Measurements from ENCODE around the gene MCCC2.
A peak's percentile ranks its signal among the peaks of the same experiment; 100 is the strongest.
"Not testable (repeated sequence)": the region's sequence is repeated elsewhere in the genome, so short reads cannot be mapped to it uniquely, and the experiment has no call there.

Gene MCCC2

DNA sequence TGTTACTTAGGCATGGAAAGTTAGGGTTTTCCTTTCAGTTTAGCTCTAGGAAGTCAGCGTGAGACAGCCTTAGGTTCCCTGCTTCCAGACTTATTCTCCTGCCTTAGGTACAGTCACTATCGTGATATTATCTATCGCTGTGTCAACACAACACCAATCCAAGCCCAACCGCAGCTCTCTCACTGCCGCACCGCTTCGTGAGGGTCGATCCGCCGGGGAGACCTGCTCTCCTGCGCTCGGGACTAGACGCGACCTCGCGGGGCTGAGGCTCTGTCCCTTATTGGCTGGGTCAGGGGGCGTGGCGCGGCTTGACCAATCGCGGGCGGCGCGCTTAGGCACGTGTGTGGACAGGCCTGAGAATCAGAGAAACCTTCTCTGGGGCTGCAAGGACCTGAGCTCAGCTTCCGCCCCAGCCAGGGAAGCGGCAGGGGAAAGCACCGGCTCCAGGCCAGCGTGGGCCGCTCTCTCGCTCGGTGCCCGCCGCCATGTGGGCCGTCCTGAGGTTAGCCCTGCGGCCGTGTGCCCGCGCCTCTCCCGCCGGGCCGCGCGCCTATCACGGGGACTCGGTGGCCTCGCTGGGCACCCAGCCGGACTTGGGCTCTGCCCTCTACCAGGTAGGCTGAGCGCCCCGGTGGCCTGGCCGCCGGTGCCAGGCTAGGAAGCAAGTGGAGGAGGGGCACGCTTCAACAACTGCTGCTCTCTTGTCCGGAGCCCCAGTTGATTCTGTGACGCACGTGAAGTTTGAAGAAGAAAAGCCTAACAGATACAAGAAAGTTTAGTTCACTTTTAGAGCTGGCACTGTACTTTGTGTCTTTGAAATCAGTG, at the start of gene MCCC2:
TSS of gene MCCC2 (plus strand) at position 400 of the 825 bp plus-strand sequence. CDS start at position 486, 86 bp downstream.
- DNase-seq (ENCODE audit: low read depth), result peak; percentile 95

DNA sequence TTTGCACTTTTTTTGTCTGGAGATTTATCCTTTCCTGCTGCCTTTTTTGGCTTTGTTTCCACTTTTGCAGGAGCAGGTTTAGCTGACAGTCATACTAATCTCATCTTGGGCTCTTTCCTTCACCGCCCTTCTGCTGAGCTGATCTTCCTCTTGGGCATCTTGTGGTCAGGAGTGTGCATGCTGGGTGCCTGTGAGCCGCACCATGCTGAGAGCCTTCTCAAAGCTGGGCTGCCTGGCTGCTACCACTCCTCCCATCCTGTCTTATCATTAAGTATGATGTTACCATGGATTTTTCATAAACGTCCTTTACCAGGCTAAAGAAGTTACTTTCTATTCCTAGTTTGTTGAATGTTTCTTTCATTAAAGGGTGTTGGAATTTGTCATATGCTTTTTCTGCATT, 49.5 kb upstream of the MCCC2 start:
- DNase-seq (ENCODE audit: low read depth), result no peak

DNA sequence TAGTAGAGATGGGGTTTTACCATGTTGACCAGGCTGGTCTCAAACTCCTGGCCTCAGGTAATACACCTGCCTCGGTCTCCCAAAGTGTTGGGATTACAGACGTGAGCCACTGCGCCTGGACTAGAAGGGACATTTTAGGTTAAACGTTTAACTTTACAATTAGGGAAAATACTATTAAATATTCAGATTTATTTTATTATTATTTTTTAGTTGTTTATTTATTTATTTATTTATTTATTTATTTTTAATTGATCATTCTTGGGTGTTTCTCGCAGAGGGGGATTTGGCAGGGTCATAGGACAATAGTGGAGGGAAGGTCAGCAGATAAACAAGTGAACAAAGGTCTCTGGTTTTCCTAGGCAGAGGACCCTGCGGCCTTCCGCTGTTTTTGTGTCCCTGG, 36.3 kb upstream of the MCCC2 start:
- DNase-seq (ENCODE audit: low read depth), result not testable (repeated sequence)

DNA sequence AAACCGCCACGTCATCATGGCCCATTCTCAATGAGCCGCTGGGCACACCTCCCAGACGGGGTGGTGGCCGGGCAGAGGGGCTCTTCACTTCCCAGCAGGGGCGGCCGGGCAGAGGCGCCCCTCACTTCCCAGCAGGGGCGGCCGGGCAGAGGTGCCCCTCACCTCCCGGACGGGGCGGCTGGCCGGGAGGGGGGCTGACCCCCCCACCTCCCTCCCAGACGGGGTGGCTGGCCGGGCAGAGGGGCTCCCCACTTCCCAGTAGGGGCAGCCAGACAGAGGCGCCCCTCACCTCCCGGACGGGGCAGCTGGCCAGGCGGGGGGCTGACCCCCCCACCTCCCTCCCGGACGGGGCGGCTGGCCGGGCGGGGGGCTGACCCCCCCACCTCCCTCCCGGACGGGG, 35.6 kb upstream of the MCCC2 start:
- DNase-seq (ENCODE audit: low read depth), result not testable (repeated sequence)

DNA sequence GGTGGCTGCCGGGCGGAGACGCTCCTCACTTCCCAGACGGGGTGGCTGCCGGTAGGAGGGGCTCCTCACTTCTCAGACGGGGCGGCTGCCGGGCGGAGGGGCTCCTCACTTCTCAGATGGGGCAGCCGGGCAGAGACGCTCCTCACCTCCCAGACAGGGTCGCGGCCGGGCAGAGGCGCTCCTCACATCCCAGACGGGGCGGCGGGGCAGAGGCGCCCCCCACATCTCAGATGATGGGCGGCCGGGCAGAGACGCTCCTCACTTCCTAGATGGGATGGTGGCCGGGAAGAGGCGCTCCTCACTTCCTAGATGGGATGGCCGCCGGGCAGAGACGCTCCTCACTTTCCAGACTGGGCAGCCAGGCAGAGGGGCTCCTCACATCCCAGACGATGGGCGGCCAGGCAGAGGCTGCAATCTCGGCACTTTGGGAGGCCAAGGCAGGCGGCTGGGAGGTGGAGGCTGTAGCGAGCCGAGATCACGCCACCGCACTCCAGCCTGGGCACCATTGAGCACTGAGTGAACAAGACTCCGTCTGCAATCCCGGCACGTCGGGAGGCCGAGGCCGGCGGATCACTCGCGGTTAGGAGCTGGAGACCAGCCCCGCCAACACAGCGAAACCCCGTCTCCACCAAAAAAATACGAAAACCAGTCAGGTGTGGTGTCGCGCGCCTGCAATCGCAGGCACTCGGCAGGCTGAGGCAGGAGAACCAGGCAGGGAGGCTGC, 35.0 kb upstream of the MCCC2 start:
- DNase-seq (ENCODE audit: low read depth), result not testable (repeated sequence)

DNA sequence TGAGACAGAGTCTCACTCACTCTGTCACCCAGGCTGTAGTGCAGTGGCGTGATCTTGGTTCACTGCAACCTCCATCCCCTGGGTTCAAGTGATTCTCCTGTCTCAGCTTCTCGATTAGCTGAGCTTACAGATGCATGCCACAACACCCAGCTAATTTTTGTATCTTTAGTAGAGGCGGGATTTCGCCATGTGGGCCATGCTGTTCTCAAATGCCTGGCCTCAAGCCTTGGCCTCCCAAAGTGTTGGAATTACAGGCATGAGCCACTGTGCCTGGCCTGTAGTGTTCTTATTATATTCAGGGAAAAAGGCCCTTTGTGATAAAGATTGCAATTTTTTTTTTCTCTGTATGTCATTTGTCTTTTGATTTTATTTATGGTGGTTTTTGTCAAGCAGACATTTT, 24.0 kb upstream of the MCCC2 start:
- no peak for DNase-seq (ENCODE audit: low read depth)

DNA sequence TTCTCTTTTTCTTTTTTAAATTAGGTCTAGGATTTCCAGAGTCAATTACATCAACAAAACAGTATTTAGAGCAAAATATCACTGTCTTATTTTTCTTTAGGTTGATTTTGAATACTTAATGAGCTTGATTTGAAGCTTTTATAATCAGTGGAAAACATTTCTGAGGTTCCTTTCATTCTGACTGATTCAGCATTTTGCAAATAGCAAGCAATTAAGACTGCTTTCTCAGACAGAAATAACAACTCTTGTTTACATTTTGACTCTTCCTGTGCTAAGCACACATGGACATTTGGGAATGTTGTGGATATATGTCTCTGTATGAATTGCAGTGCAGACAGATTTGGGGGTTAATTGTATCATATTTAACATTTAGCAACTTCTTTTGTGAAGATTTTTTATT, 22.2 kb upstream of the MCCC2 start:
- no peak for DNase-seq (ENCODE audit: low read depth)

DNA sequence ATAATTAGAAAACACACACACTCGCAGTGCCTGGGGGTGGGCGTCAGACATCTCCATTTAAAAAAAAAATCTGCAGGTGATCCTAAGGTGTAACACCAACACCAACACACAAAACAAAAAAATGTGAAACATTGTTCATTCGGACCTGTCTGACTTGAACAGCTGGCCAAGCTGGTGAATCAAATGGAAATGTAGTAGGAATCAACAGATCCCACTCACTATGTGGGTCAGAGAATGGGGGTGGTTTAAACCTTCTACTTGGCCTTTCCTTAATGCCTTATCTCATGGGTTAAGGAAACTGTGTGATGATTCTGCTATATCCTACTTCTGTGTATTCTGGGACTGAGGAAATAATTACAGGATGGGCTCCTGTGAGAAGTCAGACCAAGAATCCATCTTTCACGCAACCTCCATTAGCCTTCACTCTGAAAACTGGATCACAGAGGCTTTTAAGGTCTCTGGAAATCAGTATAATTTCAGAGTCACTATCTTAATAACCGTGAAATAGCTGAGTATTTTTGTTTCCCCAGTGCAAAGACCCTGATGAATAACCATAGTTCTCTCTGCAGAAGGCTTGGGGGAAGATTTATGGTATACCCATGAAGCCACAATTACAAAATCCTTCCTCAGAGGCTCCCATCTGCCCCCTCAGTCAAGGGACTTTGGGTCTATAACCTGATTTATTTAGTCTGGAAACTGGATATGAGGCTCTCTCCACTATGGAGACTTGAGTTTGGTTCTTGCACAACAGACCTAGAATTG, 17.2 kb upstream of the MCCC2 start:
- DNase-seq (ENCODE audit: low read depth), result no peak

DNA sequence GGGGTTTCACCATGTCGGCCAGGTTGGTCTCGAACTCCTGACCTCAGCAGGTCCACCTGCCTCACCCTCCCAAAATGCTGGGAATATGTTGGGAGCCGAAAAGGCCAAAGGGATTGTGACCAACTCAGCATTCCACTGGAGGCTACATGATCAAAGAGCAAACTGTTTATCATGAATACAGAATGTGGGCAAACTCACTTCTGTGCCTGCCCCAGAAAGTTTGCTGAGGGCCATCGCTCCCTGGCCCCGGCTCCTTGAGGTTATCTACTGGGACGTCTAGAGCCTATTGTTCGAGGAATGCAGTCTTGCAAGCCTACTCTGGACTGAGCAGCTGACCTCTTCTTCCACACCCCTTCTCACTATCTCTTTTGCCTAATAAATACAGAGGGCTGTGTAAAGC, 15.3 kb upstream of the MCCC2 start:
- not testable (repeated sequence) for DNase-seq (ENCODE audit: low read depth)

DNA sequence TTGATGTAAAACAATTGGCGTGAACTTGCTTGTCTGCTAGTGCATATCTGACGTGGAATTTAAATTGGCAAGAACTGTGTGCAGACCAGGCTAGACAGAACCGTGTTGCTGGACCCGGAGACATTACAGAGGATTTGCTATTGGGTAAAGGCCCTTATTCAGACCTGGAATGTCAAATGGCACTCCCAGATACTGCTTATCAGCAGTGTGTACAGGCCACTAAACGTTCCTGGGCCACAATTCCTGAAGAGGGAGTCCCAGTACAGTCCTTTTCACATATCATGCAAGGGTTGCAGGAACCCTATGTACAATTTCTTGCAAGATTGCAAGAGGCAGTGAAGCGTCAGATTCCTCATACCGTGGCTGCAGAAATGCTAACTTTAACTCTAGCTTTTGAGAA, 13.5 kb upstream of the MCCC2 start:
- DNase-seq (ENCODE audit: low read depth), result no peak

DNA sequence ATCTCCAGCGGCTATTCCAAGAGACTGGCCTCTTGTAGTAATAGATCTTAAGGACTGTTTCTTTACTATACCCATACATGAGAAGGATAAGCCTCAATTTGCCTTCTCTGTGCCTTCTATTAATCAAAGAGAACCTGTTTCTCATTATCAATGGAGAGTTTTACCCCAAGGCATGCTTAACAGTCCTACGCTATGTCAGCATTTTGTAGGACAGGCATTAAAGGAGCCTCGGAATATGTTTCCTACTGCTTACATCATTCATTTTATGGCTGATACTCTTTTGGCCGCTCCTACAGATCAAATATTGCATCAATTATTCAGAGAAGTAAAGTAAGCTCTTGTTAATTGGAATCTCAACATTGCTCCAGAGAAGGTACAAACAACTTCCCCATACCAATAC, 11.6 kb upstream of the MCCC2 start:
- not testable (repeated sequence) for DNase-seq (ENCODE audit: low read depth)

DNA sequence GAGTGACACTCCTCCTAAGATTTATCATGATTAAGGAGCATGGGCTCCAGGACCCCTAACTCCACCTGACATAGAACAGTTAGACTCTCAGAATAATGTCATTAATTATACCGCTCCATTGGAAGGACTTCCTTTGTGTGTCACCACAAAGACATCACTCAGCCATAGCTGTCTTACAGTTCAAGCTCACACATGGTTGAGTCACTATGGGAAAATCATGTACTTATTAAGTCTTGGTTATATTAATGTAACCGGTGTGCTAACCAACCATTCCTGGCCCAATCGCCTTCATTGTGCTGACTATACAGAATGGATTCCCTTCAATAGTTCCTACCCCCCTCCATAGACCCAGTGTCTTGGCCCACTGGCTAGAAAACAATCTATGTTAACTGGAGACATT, 10.9 kb upstream of the MCCC2 start:
- no peak for DNase-seq (ENCODE audit: low read depth)

DNA sequence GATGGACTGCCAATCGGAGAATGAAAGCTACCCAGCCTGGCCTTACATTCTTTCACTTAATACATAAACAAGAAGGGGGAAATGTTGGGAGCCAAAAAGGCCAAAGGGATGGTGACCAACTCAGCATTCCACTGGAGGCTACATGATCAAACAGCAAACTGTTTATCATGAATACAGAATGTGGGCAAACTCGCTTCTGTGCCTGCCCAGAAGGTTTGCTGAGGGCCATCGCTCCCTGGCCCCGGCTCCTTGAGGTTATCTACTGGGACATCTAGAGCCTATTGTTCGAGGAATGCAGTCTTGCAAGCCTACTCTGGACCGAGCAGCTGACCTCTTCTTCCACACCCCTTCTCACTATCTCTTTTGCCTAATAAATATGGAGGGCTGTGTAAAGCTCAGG, 9.3 kb upstream of the MCCC2 start:
- not testable (repeated sequence) for DNase-seq (ENCODE audit: low read depth)

DNA sequence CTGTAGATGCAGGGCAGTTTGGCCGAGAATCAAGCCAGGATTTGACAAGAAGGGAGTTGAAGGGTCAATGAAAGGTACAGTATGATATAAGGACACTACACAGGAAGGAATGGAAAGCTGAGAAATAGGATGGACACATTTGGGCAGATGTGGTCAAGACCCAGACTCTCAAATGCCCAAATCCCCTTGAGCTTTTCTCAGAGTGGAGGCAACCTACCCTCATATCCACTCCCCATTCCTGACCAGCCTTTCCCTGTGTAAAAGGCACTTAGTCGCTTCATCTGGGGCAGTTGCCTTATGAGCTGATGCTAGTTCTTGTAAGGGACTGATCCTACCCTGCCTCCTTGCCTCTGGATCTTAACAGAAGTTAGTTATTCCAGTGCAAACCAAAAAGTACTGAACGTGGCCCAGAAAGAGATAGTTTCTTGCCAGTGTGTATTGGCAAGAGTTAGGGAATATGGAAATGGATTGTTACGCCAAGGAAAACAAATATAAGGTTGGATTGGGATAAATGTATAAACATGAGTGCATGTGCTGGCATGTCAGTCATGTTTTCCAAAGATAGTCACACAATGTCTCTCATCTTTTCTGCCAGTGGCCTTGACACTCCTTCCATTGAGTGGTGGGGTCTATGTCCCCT, 4.1 kb upstream of the MCCC2 start:
- DNase-seq (ENCODE audit: low read depth), result no peak

DNA sequence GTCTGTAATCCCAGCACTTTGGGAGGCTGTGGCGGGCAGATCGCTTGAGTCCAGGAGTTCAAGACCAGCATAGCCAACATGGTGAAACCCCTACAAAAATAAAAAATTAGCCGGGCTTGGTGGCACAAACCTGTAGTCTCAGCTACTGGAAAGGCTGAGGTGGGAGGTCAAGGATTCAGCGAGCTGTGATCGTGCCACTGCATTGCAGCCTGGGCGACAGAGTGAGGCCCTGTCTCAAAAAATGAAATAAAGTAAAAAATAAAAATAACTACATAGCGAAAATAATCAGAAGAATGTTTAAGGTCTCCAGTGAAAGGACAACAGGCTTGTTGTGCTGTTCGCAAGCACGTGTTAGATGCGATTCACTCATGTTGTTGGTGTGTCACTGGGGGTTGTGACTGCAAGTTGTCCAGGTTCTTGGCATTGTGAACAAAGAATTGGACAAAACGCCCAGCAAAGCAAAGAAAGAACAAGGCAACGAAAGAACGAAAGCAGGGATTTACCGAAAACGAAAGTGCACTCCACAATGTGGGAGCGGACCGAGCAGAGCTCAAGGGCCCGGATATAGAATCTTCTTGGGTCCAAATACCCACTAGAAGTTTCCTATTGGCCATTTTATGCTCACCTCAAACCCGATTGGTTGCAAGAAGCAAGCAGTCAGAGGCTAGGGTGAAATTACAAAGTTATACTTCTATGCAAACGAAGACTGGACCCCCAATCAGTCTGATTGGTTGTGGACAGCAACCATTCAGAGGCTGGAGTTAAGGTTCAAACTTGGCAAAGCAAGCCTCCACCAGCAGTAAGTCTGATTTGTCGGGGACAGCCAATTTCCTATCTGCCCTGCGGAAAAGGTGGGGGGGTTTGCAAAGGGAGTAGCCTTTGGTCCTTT, 844 bp upstream of the MCCC2 start:
- no peak for DNase-seq (ENCODE audit: low read depth)

DNA sequence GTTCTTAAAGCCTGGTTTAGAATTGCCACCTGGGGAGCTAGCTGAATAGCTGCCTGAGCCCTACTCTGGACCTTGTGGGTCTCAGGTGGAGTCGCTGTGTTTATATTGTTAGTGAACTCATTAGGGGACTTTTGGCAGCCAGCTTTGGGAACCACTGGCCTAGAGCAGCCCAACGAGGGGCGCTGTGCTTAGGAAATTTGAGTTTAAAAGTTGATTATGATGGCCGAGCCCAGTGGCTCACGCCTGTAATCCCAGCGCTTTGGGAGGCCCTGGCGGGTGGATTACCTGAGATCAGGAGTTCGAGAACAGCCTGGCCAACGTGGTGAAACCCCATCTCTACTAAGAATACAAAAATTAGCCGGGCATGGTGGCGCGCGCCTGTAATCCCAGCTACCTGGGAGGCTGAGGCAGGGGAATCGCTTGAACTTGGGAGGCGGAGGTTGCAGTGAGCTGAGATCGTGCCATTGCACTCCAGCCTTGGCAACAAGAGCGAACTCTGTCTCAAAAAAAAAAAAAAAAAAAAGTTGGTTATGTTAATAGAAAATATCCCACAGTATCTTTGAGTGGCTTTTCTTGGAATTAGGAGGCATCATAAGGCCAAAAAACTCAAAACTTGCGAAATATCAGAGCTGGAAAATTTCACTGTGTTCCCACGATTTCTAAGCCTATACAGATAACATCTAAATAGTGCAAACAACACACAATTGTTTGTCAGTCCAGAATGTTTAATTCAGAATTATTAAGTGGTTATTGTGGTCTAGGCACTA, 809 bp downstream of the MCCC2 start:
- DNase-seq (ENCODE audit: low read depth), result no peak

DNA sequence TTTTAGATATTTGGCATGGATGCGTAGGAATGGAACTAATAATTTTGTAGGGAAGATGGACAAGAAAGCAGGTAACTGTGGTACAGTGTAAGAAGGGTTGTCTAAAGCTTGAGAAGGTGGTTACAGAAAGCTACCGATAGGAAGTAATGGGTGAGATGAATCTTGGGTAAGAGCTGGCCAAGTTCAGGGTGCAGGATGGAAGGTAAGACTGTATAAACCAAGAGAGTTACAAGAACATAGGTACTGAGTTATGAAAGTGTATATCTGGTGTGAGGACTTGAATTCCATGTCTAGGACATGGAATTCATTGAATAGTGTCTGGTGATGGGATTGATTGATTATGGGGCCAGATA, 1.4 kb downstream of the MCCC2 start:
- no peak for DNase-seq (ENCODE audit: low read depth)

DNA sequence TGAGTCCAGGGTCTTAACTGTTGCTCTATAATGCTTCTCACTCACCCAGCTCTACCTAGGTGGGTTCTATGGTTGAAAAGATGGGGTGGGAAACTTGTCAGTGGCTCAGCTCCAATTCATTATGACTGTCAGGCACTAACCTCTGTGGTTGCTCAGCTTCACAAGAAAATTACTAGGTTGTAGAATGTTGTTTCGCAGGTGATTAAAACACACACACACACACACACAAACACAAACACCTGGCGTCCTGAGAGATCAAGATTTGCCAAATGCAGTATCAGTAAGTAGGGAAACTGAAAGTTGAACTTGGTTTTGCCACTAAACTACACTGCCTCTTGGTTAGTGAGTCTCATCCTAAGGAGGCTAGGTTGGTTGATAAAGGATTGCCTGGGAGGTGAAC, 2.8 kb downstream of the MCCC2 start:
- DNase-seq (ENCODE audit: low read depth), result no peak

DNA sequence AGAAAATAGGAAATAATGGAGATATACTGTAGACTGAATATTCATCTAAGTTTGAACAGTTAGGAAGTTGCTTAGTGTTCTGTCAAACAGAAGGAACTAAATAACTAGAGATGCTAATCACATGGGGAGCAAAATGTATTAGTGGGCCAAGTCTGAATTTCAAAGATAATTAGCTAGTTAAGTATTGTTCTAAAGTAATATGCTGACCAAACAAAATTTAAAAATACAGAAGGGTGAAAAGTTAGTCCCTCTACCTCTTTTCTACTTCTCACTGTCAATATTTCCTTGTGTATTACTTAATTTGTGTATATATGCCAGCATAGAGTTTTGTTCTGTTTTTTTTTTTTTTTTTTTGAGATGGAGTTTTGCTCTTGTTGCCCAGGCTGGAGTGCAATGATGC, 4.0 kb downstream of the MCCC2 start:
- no peak for DNase-seq (ENCODE audit: low read depth)

DNA sequence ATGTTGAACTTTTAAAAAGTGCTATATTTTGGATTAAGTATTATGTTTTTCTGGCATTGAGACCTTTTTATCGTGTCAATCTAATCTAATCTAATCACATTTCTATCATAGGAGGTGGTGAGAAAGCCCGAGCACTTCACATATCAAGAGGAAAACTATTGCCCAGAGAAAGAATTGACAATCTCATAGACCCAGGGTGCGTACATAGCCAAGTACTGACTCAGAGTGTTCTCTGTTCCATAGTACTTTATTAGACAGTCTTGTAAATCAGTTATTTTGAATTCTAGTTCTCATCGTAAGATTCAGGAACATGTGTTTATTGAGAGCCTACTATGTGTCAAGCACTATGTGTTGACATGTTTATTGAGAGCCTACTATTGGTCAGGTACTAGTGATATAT, 9.0 kb downstream of the MCCC2 start:
- no peak for DNase-seq (ENCODE audit: low read depth)

DNA sequence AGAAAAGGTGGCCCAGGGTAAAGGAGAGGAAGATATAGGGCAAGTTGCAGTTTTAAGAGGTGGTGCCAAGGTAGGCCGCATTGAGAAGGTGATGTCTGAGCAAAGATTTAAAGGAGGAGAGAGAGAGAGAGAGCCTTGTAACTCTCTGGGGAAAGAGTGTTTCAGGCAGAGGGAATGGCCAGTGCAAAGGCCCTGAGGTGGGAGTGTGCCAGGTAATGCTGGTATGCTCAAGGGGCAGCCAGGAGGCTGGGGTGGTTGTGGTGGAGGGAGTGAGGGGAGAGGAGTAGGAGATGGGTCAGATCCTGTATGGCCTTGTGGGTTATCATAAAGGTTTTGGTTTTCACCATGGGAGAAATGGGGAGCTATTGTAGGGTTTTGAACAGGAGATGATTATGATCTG, 9.9 kb downstream of the MCCC2 start:
- no peak for DNase-seq (ENCODE audit: low read depth)

Data from activated T-cell treated with anti-CD3 and anti-CD28 coated beads for 1 hour (primary cell).